ENCODE data around the gene PTPN11.

DNA sequence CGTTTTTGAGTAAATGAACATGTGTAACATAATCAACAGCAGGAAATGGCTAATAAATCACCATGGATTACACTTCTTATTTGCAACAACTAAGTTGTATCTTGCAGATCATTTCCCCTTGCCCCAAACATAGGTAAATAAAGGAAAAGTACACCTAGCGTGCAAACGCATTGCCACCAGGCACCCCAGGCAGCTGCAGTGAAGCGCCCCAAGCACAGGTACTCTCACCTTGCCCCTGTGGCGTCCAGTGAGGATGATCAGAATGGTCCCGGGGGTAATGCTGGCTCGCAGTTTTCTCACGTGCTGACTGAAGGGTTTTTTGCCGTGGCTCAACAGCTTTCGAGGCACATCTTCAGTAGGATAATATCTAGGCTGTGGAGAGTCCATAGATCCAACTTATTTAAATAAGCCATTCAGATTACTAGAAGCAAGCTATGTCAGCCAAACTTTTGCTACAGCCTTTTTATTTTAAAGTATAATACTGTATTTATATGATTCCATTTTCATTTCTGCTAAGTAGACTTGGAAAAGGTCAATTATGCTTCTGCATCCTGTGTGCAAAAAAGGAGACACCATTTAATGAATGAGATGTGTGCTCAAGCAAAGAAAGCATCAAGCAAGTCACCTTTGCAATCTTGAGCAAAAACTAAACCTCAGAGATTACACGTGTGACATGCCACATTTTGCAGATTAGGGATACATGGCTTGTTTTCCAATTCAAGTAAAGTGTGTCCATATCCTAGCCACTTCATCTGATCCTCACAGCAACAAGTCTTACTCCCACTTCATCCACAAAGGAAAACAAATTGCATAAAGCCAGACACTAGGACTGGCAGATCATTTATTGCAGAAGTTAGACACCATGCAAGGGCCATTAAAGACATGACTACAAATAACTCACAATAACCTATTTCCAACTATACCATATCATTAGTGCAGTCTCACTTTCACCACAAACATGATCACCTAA is 11.9 kb upstream of the PTPN11 start:
- TF ChIP-seq GATA2 (IDR thresholded peaks at IDR 0.05; ENCODE audit: low read depth, low read length) = no peak
- no peak for TF ChIP-seq GATA3 (IDR thresholded peaks at IDR 0.05; ENCODE audit: low read depth, low read length)
